CD14-positive monocyte (primary cell): Measurements from ENCODE around the gene NAPG. TPM values are rescaled to one million over a fixed set of nuclear protein-coding genes. Genes with fewer than 3 reads are reported as not detected.
A peak's percentile ranks its signal among the peaks of the same experiment; 100 is the strongest.

Experiments used
- DNase-seq, 3 donors: peaks; one replicate each; pipeline ENCODE4 v3.0.0-alpha.2; 2011 to 2022
- H2AFZ ChIP-seq: 2 replicates; pipeline ENCODE4 v1.6.0; 2012; ENCODE audit warnings: mild to moderate bottlenecking, low read depth, low read length, inconsistent platforms; ENCODE audit not compliant: insufficient read depth, poor library complexity, severe bottlenecking
- H3K27ac ChIP-seq, 2 donors: 1 replicate in 1 of 2; 2 replicates in 1 of 2; pipeline ENCODE4 v1.5.1; 2012 to 2013; ENCODE audit warnings: low read length in 2 of 2, control low read depth in 1 of 2, inconsistent platforms in 1 of 2, low read depth in 1 of 2, mild to moderate bottlenecking in 1 of 2
- H3K27me3 ChIP-seq, 2 donors: one replicate each; pipeline versions ENCODE4 v1.6.0 to v1.6.1; 2011 to 2013; ENCODE audit warnings: low read length in 2 of 2; ENCODE audit not compliant: control insufficient read depth in 2 of 2, insufficient read depth in 2 of 2
- H3K36me3 ChIP-seq, 2 donors: replicated peaks in 1 of 2; 1 replicate in 1 of 2; 2 replicates in 1 of 2; pipeline versions ENCODE4 v1.5.1 to v1.6.1; 2012 to 2013; ENCODE audit warnings: low read length in 2 of 2, control low read depth in 1 of 2, inconsistent platforms in 1 of 2, mild to moderate bottlenecking in 1 of 2; ENCODE audit not compliant: insufficient read depth in 2 of 2, control insufficient read depth in 1 of 2
- H3K4me1 ChIP-seq, 2 donors: 1 replicate in 1 of 2; 2 replicates in 1 of 2; pipeline versions ENCODE4 v1.5.1 to v1.6.1; 2012 to 2013; ENCODE audit warnings: low read length in 2 of 2, control low read depth in 1 of 2, inconsistent platforms in 1 of 2, mild to moderate bottlenecking in 1 of 2, moderate library complexity in 1 of 2; ENCODE audit not compliant: insufficient read depth in 2 of 2, control insufficient read depth in 1 of 2
- H3K4me2 ChIP-seq: replicated peaks from 2 replicates; pipeline ENCODE3; 2012; ENCODE audit warnings: low read length, moderate library complexity, mild to moderate bottlenecking; ENCODE audit not compliant: poor library complexity, severe bottlenecking; ENCODE audit errors: extremely low read depth
- H3K4me3 ChIP-seq, 3 experiments: fragments of 200-600 bp in 1 of 3; sonication (generic) in 1 of 3; replicated peaks in 1 of 3; 1 replicate in 2 of 3; 2 replicates in 1 of 3; pipeline ENCODE4 v1.5.1; 2011 to 2013; ENCODE audit warnings: low read length in 3 of 3, mild to moderate bottlenecking in 3 of 3, control low read depth in 2 of 3, low read depth in 2 of 3, inconsistent platforms in 1 of 3, moderate library complexity in 1 of 3
- H3K79me2 ChIP-seq: 2 replicates; pipeline ENCODE4 v1.6.0; 2012; ENCODE audit warnings: mild to moderate bottlenecking, control low read depth, inconsistent platforms, low read length, moderate library complexity; ENCODE audit not compliant: insufficient read depth
- H3K9ac ChIP-seq: 2 replicates; pipeline ENCODE4 v1.6.0; 2017; ENCODE audit warnings: low read length, mild to moderate bottlenecking; ENCODE audit not compliant: insufficient read depth, poor library complexity, severe bottlenecking
- H3K9me3 ChIP-seq, 2 donors: replicated peaks in 1 of 2; 1 replicate in 1 of 2; 2 replicates in 1 of 2; pipeline versions ENCODE4 v1.5.1 to v1.6.1; 2012 to 2013; ENCODE audit warnings: low read length in 2 of 2, control low read depth in 1 of 2; ENCODE audit not compliant: control insufficient read depth in 1 of 2, insufficient read depth in 1 of 2
- H4K20me1 ChIP-seq: 2 replicates; pipeline ENCODE4 v1.6.0; 2012; ENCODE audit warnings: mild to moderate bottlenecking, low read length, control low read depth, moderate library complexity; ENCODE audit not compliant: insufficient read depth
- H3K27ac Mint-ChIP-seq, 7 donors: one replicate each; pipeline ENCODE4 v1.8.0; 2020; ENCODE audit warnings: mild to moderate bottlenecking in 7 of 7, mixed read lengths in 7 of 7, moderate library complexity in 6 of 7, inconsistent platforms in 2 of 7
- H3K27me3 Mint-ChIP-seq, 3 donors: one replicate each; pipeline ENCODE4 v1.8.0; 2021 to 2022; ENCODE audit warnings: low read depth in 3 of 3, mild to moderate bottlenecking in 3 of 3, mixed read lengths in 3 of 3, moderate library complexity in 3 of 3, inconsistent platforms in 1 of 3
- H3K36me3 Mint-ChIP-seq, 2 donors: one replicate each; pipeline ENCODE4 v1.8.0; 2020; ENCODE audit warnings: mixed read lengths in 2 of 2, inconsistent platforms in 1 of 2, mild to moderate bottlenecking in 1 of 2
- H3K4me1 Mint-ChIP-seq: one replicate; pipeline ENCODE4 v1.8.0; 2020; ENCODE audit warnings: mild to moderate bottlenecking, mixed read lengths
- H3K4me3 Mint-ChIP-seq, 2 donors: one replicate each; pipeline ENCODE4 v1.8.0; 2020; ENCODE audit warnings: mild to moderate bottlenecking in 2 of 2, mixed read lengths in 2 of 2, moderate library complexity in 1 of 2
- H3K9me3 Mint-ChIP-seq, 7 donors: one replicate each; pipeline ENCODE4 v1.8.0; 2020 to 2022; ENCODE audit warnings: mixed read lengths in 7 of 7, mild to moderate bottlenecking in 6 of 7, moderate library complexity in 6 of 7, inconsistent platforms in 2 of 7
- CTCF ChIP-seq: fragments of 200-600 bp; IDR thresholded peaks from one replicate; pipeline ENCODE4 v1.8.0; 2022; ENCODE audit warnings: antibody characterized with exemption, mild to moderate bottlenecking
- WGBS: methylation state at CpG from one replicate; pipeline ENCODE4 v1.1.5; 2013; ENCODE audit warnings: missing lambda C conversion rate; ENCODE audit not compliant: insufficient coverage; 5-methylcytosine and 5-hydroxymethylcytosine counted together
- intact Hi-C, 2 donors: fragments of 100-400 bp; cut with micrococcal nuclease; formaldehyde crosslinking; loops; one replicate each; pipeline versions ENCODE4 v1.15.0 to v1.15.1; 2023
- polyA plus RNA-seq, 3 donors: library from polyadenylated mRNA; depleted of rRNA in 1 of 3; unstranded in 2 of 3; stranded (reverse) in 1 of 3; fragments of 300-500 nt in 2 of 3; fragments of >200 nt in 1 of 3; fragmentation: Illumina TruSeq in 2 of 3; gene quantifications; 1 replicate in 2 of 3; 2 replicates in 1 of 3; pipeline ENCODE4 v1.2.3, GENCODE V29; 2012 to 2021

NAPG gene
- polyA plus RNA-seq, 3 donors = 14.8 to 17.5 (median 15.9) TPM

- Histone ChIP-seq H3K4me3 (no peak overlapping the region), H3K9me3 (no peaks in the 10 kb centered on the region), H3K27ac (no peak overlapping the region), H3K36me3 (peaks cover 89 to 100% of the 10 kb centered on the region in 2 donors), H3K27me3 (no peaks in the 10 kb centered on the region), H3K4me2 (no peak overlapping the region), H3K79me2 (peaks cover 3% of the 10 kb centered on the region), H2AFZ (no peak overlapping the region), H4K20me1 (peaks cover 4% of the 10 kb centered on the region), H3K4me1 (no peaks in the 10 kb centered on the region), H3K9ac (no peak overlapping the region)
- no peak for TF ChIP-seq CTCF
- Mint-ChIP-seq H3K27ac (peak overlapping the region in 3 of 7 donors; percentile 16 to 24 (median 18)), H3K4me1 (no peaks in the 10 kb centered on the region), H3K36me3 (peaks cover 85 to 92% of the 10 kb centered on the region in 2 donors), H3K9me3 (no peaks in the 10 kb centered on the region), H3K4me3 (no peak overlapping the region), H3K27me3 (peaks cover 0 to under 1% (median 0%) of the 10 kb centered on the region in 3 donors)
- intact Hi-C loops = no loop called here
- no peak for DNase-seq
Measured at GRCh38 chr18:10543277-10543676, 17.4 kb downstream of the NAPG start.

GRCh38 chr18:10544093-10544748, 18.4 kb downstream of the NAPG start:
- Histone ChIP-seq H3K4me1 (no peaks in the 10 kb centered on the region), H4K20me1 (peaks cover 4% of the 10 kb centered on the region), H3K9ac (no peak overlapping the region), H3K4me2 (no peak overlapping the region), H3K27ac (no peak overlapping the region), H3K9me3 (no peaks in the 10 kb centered on the region), H3K4me3 (no peak overlapping the region), H2AFZ (no peak overlapping the region), H3K79me2 (peaks cover 3% of the 10 kb centered on the region), H3K36me3 (peaks cover 93 to 100% of the 10 kb centered on the region in 2 donors), H3K27me3 (no peaks in the 10 kb centered on the region)
- Mint-ChIP-seq H3K27me3 (peaks cover 0 to 2% (median 0%) of the 10 kb centered on the region in 3 donors), H3K36me3 (peaks cover 85 to 92% of the 10 kb centered on the region in 2 donors), H3K4me3 (no peak overlapping the region), H3K9me3 (no peaks in the 10 kb centered on the region), H3K27ac (no peak overlapping the region), H3K4me1 (no peaks in the 10 kb centered on the region)
- WGBS = 98% methylated on average over 6 of the region's 9 CpGs
- TF ChIP-seq CTCF = no peak
- intact Hi-C loops = no loop called here
- DNase-seq = no peak
